Amniotic stem cell (primary cell): ENCODE results near the gene CLEC3B.
"Not testable (repeated sequence)": the region's sequence is repeated elsewhere in the genome, so short reads cannot be mapped to it uniquely, and the experiment has no call there.

Experiments
- DNase-seq: peaks from one replicate; lab custom pipeline; 2025; lab: John Stamatoyannopoulos, UW

Gene CLEC3B

DNA sequence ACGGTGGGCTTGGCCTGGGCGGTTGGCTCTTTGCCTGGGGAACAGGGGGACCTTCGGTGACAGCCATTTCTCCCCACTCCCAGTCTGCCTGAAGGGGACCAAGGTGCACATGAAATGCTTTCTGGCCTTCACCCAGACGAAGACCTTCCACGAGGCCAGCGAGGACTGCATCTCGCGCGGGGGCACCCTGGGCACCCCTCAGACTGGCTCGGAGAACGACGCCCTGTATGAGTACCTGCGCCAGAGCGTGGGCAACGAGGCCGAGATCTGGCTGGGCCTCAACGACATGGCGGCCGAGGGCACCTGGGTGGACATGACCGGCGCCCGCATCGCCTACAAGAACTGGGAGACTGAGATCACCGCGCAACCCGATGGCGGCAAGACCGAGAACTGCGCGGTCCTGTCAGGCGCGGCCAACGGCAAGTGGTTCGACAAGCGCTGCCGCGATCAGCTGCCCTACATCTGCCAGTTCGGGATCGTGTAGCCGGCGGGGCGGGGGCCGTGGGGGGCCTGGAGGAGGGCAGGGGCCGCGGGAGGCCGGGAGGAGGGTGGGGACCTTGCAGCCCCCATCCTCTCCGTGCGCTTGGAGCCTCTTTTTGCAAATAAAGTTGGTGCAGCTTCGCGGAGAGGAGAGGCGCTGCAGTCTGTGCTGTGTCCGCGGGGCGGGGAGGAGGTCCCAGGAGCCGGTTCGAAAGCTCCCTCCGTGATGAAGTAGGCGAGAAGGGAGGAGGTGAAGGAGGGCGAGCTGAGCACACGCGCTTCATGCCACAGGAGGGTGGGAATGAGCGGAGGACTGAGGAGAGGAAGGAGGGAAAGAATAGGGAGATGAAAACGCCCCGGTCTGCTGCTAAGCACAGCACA lies 9.6 kb downstream of the CLEC3B start:
- no peak for DNase-seq

DNA sequence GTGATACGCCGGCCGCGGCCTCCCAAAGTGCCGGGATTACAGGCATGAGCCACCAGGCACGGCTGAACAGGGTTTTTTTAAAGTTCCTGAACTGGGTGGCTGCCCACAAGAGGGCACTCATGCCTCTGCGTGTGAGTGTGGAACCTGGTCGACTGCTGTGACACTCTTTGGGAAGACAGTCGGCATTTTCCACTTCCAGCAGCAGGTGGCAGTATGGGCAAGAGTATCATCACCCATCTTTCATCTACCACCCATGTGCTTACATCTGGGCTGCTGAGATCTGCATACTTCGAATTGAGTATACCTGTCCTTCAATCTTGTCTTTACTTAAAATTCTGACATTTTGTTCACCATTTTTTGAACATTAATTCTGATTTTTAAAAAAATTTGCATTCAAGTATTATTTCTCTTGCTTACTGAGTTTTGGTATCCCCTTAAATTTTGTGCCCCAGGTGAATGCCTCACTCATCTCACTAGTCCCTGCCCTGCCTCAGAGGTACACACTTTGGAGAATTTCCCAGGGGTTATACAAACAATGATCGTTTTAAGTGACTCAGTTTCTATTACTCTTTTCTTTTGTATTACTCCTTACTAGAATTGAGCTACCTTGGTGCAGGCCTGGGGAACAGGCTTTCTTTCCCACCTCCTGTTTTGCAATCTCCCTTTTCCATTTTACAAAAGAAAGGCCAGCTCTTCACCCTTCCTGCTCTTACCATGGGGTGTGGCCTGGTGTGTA lies 11.8 kb downstream of the CLEC3B start:
- DNase-seq: peak; percentile 85

- DNase-seq: no peak
These were observed 15.6 kb downstream of the CLEC3B start for GRCh38 chr3:45041666-45042065.

DNA sequence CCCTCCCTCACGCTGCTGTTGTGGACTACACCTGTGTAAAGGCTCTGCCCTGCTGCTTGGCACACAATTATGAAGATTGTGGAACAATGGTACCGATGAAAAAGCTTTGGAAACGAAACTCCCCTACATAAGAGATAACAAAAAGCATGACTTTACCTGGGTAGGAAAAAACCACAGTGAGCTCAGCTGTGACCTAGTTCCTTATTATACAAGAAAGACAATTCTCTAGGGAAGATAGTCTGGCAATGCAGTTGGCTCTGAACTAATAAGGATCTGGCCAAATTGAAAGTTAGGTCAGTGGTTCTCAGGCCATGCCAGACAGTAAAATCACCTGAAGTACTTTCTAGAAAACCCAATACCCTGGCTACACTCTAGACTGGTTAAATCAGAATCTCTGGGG lies 16.1 kb downstream of the CLEC3B start:
- no peak for DNase-seq

DNA sequence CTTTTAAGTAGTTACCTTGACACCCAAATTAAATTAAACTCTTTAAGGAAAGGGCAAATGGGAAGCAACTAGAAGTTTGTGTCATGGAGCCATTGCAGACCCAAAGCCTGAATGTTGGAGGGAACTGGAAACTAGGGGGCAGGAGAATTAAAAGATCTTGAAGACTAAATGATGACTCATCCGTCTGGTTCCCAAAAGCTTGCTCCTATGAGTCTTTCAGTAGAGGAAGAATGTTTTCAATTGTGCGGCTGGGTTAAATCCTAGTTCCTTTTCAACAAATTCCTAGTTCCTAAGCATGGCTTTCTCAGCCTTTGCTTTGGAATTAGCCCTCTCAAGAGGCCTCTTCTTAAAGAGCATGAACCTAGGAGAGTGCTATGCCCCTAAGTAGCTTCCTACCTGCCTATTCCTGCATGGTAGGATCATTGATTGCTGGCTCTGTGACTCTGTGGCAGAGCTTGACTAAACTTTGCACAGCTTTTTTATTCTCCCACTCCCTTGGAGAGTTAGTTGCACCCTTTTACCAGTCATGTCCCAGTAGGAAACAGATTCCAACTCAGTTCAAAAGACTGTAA lies 17.7 kb downstream of the CLEC3B start:
- peak; percentile 80 for DNase-seq

- no peak for DNase-seq
These were observed 22.1 kb downstream of the CLEC3B start for GRCh38 chr3:45048244-45048643.

- no peak for DNase-seq
These were observed 23.7 kb downstream of the CLEC3B start for GRCh38 chr3:45049807-45050206.

GRCh38 chr3:45051685-45052084 lies 25.6 kb downstream of the CLEC3B start:
- DNase-seq: no peak

DNA sequence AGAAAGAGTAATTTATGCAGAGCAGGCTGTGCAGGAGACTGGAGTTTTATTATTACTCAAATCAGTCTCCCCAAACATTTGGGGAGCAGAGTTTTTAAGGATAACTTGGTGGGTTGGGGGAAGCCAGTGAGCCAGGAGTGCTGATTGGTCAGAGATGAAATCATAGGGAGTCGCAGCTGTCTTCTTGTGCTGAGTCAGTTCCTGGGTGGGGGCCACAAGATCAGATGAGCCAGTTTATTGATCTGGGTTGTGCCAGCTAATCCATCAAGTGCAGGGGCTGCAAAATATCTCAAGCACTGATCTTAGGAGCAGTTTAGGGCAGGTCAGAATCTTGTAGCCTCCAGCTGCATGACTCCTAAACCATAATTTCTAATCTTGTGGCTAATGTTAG lies 27.7 kb downstream of the CLEC3B start:
- DNase-seq: not testable (repeated sequence)

GRCh38 chr3:45054196-45054857 lies 28.2 kb downstream of the CLEC3B start:
- no peak for DNase-seq

DNA sequence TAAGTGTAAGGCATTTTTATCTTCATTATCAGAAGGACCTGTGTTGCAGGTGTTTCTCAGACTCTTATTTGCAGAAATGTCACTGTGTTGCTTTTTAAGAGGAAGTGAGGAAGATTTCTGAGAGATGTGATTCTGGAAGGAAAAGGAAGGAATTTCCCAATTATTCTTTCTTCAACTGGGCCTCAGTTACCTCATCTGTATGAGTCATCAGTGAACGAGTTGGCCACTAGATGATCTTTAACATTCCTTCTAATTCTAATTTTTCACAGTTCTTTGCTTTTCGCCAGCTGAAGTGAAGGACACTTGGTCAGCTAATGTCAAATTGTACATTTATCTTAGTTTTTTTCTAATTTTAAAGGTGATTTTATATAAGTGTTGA lies 28.9 kb downstream of the CLEC3B start:
- no peak for DNase-seq

GRCh38 chr3:45055411-45056143 lies 29.5 kb downstream of the CLEC3B start:
- DNase-seq: no peak

- no peak for DNase-seq
These were observed 30.7 kb downstream of the CLEC3B start for GRCh38 chr3:45056608-45057301.

GRCh38 chr3:45057557-45057956 lies 31.5 kb downstream of the CLEC3B start:
- no peak for DNase-seq

- DNase-seq: no peak
These were observed 33.0 kb downstream of the CLEC3B start for GRCh38 chr3:45059132-45059531.

DNA sequence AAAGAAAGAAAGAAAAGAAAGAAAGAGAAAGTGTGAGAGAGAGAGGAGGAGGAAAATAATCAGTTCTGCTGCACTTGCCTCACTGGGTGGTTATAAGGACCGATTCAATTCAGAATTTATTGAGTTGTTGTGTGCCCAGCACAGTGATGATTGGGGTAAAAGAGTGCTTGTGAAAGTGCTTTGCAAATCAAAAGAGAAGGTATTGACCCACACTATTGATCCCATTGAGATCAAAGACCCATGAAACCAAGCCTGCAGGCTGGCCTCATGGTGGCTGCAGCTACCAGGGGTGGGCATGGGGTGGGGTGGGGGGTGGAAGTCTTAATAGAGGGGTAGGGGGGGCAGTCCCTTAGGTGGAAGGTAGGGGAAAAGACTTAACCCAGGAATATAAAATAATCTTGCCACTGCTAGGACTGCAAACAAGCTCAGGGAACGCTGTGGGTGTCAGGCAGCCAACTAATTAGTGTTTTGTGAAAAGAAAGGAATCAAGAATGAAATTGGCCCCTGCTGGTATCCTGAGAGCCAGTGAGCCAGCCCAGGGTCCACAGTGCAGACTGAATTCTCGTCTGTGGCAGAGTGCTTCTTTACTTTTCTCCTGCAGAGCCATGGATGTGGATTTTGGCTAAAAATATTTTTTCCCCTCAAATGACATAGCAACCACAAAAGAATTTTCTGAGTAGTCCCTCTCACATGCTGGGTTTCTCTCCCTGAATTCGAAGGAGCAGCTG lies 34.2 kb downstream of the CLEC3B start:
- DNase-seq: no peak

- no peak for DNase-seq
These were observed 36.6 kb downstream of the CLEC3B start for GRCh38 chr3:45062697-45063070.

DNA sequence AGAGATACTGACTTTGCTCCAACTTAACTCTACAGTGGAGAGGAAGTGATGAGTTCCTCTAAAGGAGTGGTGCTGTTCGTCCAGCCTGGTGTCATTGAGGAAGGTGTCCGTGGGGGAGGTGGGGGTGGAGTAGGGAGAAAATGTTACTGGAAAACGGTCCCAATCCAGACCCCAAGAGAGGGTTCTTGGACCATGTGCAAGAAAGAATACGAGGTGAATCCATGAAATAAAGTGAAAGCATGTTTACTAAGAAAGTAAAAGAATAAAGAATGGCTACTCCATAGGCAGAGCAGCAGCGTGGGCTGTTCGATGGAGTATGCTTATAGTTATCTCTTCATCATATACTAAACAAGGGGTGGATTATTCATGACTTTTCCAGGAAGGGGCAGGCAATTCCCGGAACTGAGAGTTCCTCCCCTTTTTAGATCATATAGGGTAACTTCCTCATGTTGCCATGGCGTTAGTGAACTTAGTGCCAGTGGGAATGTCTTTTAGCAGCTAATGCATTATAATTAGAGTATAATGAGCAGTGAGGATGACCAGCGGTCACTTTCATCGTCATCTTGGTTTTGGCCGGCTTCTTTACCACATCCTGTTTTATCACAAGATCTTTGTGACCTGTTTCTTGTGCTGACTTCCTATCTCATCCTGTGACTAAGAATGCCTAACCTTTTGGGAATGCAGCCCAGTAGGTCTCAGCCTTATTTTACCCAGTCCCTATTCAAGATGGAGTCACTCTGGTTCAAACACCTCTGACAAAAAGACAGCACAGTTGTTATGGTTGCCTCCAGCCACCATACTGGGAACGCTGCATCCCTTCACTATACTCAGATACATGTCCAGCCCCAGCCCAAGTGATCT lies 38.6 kb downstream of the CLEC3B start:
- no peak for DNase-seq

GRCh38 chr3:45065373-45065720 lies 39.2 kb downstream of the CLEC3B start:
- DNase-seq: no peak
